HCT116 (cell line): Measurements from ENCODE around the gene TLX2. TPM values are rescaled to one million over a fixed set of nuclear protein-coding genes. Genes with fewer than 3 reads are reported as not detected.

ENCODE experiments used
- ATAC-seq: fragments of 200-7000 bp; cut with Tn5 transposase; 2 replicates; pipeline ENCODE4 v1.9.1; 2020; ENCODE audit warnings: mild to moderate bottlenecking, moderate library complexity
- BruUV-seq: library from RNA; stranded (reverse); fragments of 400-500 nt; replicated peaks from 2 replicates; lab custom pipeline; 2021; lab: Mats Ljungman, UMichigan
- CTCF ChIA-PET: fragments of 300-600 bp; sonication (Branson Sonifier 250); formaldehyde crosslinking; loops from one replicate; lab custom pipeline; 2021; ENCODE audit warnings: antibody characterized with exemption; lab: Charles Lee
- POLR2A ChIA-PET: fragments of 300-600, 350-600 bp; sonication (Branson Sonifier 250); formaldehyde crosslinking; loops from one replicate; lab custom pipeline; 2021; ENCODE audit warnings: antibody characterized with exemption; lab: Charles Lee
- RAD21 ChIA-PET, 2 experiments: fragments of 300-600 bp; sonication (Branson Sonifier 250); formaldehyde crosslinking; loops; one replicate each; lab custom pipeline; 2023; ENCODE audit warnings: low total read pairs in 2 of 2; ENCODE audit not compliant: uncharacterized antibody in 2 of 2, unreplicated experiment in 2 of 2, low non-redundant PET in 1 of 2; lab: Charles Lee
- DNase-seq: peaks from one replicate; pipeline ENCODE4 v3.0.0-alpha.2; 2010; ENCODE audit warnings: low read depth, low spot score
- H2AFZ ChIP-seq: fragments of 200-600 bp; shearing (Covaris generic), sonication (generic); 2 replicates; pipeline ENCODE4 v1.6.1; 2017; ENCODE audit warnings: low read depth, mixed run types, mixed read lengths, antibody characterized with exemption, low read length; ENCODE audit not compliant: poor library complexity, severe bottlenecking
- H3K27ac ChIP-seq: 2 replicates; pipeline ENCODE4 v1.5.1; 2012; ENCODE audit warnings: low read depth, low read length
- H3K27me3 ChIP-seq: fragments of 200-600 bp; sonication (generic); 2 replicates; pipeline ENCODE4 v1.6.1; 2016; ENCODE audit warnings: mixed run types, low read length, mixed read lengths; ENCODE audit not compliant: insufficient read depth
- H3K36me3 ChIP-seq, 2 experiments: fragments of 200-500 bp in 1 of 2; fragments of 200-600 bp in 1 of 2; sonication (Bioruptor generic) in 1 of 2; sonication (generic) in 1 of 2; 2 replicates each; pipeline versions ENCODE4 v1.5.1 to v1.6.1; 2014 to 2016; ENCODE audit warnings: low read length in 2 of 2, inconsistent platforms in 1 of 2, mixed read lengths in 1 of 2, mixed run types in 1 of 2; ENCODE audit not compliant: insufficient read depth in 2 of 2, control insufficient read depth in 1 of 2
- H3K4me1 ChIP-seq, 2 experiments: fragments of 200-600 bp in 1 of 2; sonication (generic) in 1 of 2; 2 replicates each; pipeline versions ENCODE4 v1.5.1 to v1.6.1; 2012 to 2017; ENCODE audit warnings: low read length in 2 of 2, inconsistent platforms in 1 of 2, mild to moderate bottlenecking in 1 of 2, mixed read lengths in 1 of 2, mixed run types in 1 of 2, moderate library complexity in 1 of 2; ENCODE audit not compliant: insufficient read depth in 2 of 2, control insufficient read depth in 1 of 2
- H3K4me2 ChIP-seq: fragments of 200-600 bp; sonication (generic); 2 replicates; pipeline ENCODE4 v1.6.1; 2017; ENCODE audit warnings: mixed run types, low read length, mixed read lengths
- H3K4me3 ChIP-seq, 2 experiments: fragments of 200-600 bp in 1 of 2; sonication (generic) in 1 of 2; replicated peaks in 1 of 2; 2 replicates each; pipeline ENCODE4 v1.5.1; 2011 to 2016; ENCODE audit warnings: low read length in 2 of 2, control low read depth in 1 of 2, low read depth in 1 of 2, mild to moderate bottlenecking in 1 of 2, mixed read lengths in 1 of 2, mixed run types in 1 of 2
- H3K79me2 ChIP-seq: fragments of 200-600 bp; sonication (generic); 2 replicates; pipeline ENCODE4 v1.6.1; 2017; ENCODE audit warnings: mild to moderate bottlenecking, mixed run types, low read length, moderate library complexity, mixed read lengths; ENCODE audit not compliant: insufficient read depth
- H3K9ac ChIP-seq: fragments of 200-600 bp; sonication (generic); 2 replicates; pipeline ENCODE4 v1.6.1; 2016; ENCODE audit warnings: low read length, mixed read lengths
- H3K9me2 ChIP-seq: fragments of 200-600 bp; sonication (generic), shearing (Covaris generic); 2 replicates; pipeline ENCODE4 v1.6.1; 2017; ENCODE audit warnings: mixed run types, mild to moderate bottlenecking, moderate library complexity; ENCODE audit not compliant: insufficient read depth
- H3K9me3 ChIP-seq, 2 experiments: fragments of 200-500 bp in 1 of 2; fragments of 200-600 bp in 1 of 2; sonication (Bioruptor generic) in 1 of 2; sonication (generic) in 1 of 2; 2 replicates each; pipeline ENCODE4 v1.6.1; 2014 to 2017; ENCODE audit warnings: low read length in 2 of 2, mixed read lengths in 2 of 2, inconsistent platforms in 1 of 2, low read depth in 1 of 2, mild to moderate bottlenecking in 1 of 2, mixed run types in 1 of 2, moderate library complexity in 1 of 2; ENCODE audit not compliant: control insufficient read depth in 1 of 2, insufficient read depth in 1 of 2
- H4K20me1 ChIP-seq: fragments of 200-600 bp; sonication (generic), shearing (Covaris generic); 2 replicates; pipeline ENCODE4 v1.6.1; 2017; ENCODE audit warnings: mixed run types, mild to moderate bottlenecking, moderate library complexity; ENCODE audit not compliant: insufficient read depth
- CEBPB ChIP-seq: IDR thresholded peaks from 2 replicates; pipeline ENCODE4 v1.6.1; 2012; ENCODE audit warnings: low read depth
- CTCF ChIP-seq, 3 experiments: fragments of 200-600 bp in 1 of 3; sonication (generic) in 1 of 3; IDR thresholded peaks in 2 of 3; conservative IDR thresholded peaks in 1 of 3; 2 replicates each; pipeline ENCODE4 v1.5.1; 2012 to 2017; ENCODE audit warnings: low read depth in 2 of 3, low read length in 2 of 3, antibody characterized with exemption in 1 of 3, borderline replicate concordance in 1 of 3, control low read depth in 1 of 3, mild to moderate bottlenecking in 1 of 3, mixed read lengths in 1 of 3, mixed run types in 1 of 3, moderate library complexity in 1 of 3; ENCODE audit not compliant: insufficient read depth in 1 of 3
- EZH2 ChIP-seq: fragments of 200-600 bp; sonication (generic); IDR thresholded peaks from 2 replicates; pipeline ENCODE4 v1.6.1; 2017; ENCODE audit warnings: antibody characterized with exemption, mixed run types
- FOSL1 ChIP-seq: IDR thresholded peaks from 2 replicates; pipeline ENCODE4 v1.6.1; 2012; ENCODE audit warnings: low read depth
- POLR2A ChIP-seq: IDR thresholded peaks from 2 replicates; pipeline ENCODE4 v1.7.0; 2011; ENCODE audit warnings: borderline replicate concordance; ENCODE audit not compliant: insufficient read depth, insufficient read length; ENCODE audit errors: extremely low read depth
- POLR2AphosphoS5 ChIP-seq: IDR thresholded peaks from 2 replicates; pipeline ENCODE4 v1.6.1; 2011; ENCODE audit warnings: mild to moderate bottlenecking, low read depth, low read length, moderate library complexity
- RAD21 ChIP-seq: IDR thresholded peaks from 2 replicates; pipeline ENCODE4 v1.6.1; 2012; ENCODE audit warnings: low read depth, mild to moderate bottlenecking
- SIN3A ChIP-seq: IDR thresholded peaks from 2 replicates; pipeline ENCODE4 v1.6.1; 2012; ENCODE audit warnings: low read depth
- SP1 ChIP-seq: IDR thresholded peaks from 2 replicates; pipeline ENCODE4 v1.6.1; 2012; ENCODE audit warnings: low read depth
- SRF ChIP-seq: IDR thresholded peaks from 2 replicates; pipeline ENCODE4 v1.6.1; 2012; ENCODE audit warnings: low read depth
- TCF7L2 ChIP-seq: IDR thresholded peaks from 2 replicates; pipeline ENCODE4 v1.7.0; 2011; ENCODE audit warnings: borderline replicate concordance, inconsistent platforms; ENCODE audit not compliant: insufficient read depth, insufficient read length; ENCODE audit errors: extremely low read depth
- YY1 ChIP-seq: IDR thresholded peaks from 2 replicates; pipeline ENCODE4 v1.6.1; 2011; ENCODE audit warnings: low read length, low read depth, moderate library complexity, mild to moderate bottlenecking; ENCODE audit not compliant: insufficient replicate concordance; ENCODE audit errors: extremely low read depth
- ZFX ChIP-seq: fragments of 450-650 bp; IDR thresholded peaks from 2 replicates; pipeline ENCODE4 v1.6.1; 2017
- ZNF274 ChIP-seq: fragments of 200-500 bp; sonication (Bioruptor generic); IDR thresholded peaks from 2 replicates; pipeline ENCODE4 v1.6.1; 2014; ENCODE audit warnings: mild to moderate bottlenecking, low read depth, low read length, inconsistent platforms
- intact Hi-C: fragments of 100-400 bp; cut with micrococcal nuclease; formaldehyde crosslinking; loops from 2 replicates; pipeline ENCODE4 v1.10.0; 2022
- total RNA-seq: library from RNA; stranded (reverse); gene quantifications from one replicate; pipeline ENCODE4 v1.2.1, GENCODE V29; 2021; ENCODE audit not compliant: unreplicated experiment
- TF ChIP-seq, protein P1 (sequence below): IDR thresholded peaks from 2 replicates; pipeline ENCODE4 v1.6.1; 2011; ENCODE audit warnings: mild to moderate bottlenecking, low read length, moderate library complexity; ENCODE audit not compliant: insufficient replicate concordance; ENCODE audit errors: extremely low read depth
- TF ChIP-seq, protein P2 (sequence below): IDR thresholded peaks from 2 replicates; pipeline ENCODE4 v1.6.1; 2012

TLX2 gene
- total RNA-seq, 1 experiment from 2014 or later, result not detected

- no peaks in the 10 kb centered on the region for H4K20me1 ChIP-seq
- H3K36me3 ChIP-seq, result peaks cover 4 to 6% of the 10 kb centered on the region in 2 experiments; a peak in 3 of 4 replicates
- ChIA-PET POLR2A (no interaction called here), RAD21 (no interaction called here), CTCF (no interaction called here)
- no peak overlapping the region for H2AFZ ChIP-seq
- H3K4me3 ChIP-seq, result no peak overlapping the region
- peaks cover 12 to 25% of the 10 kb centered on the region in 2 experiments for H3K4me1 ChIP-seq
- DNase-seq, result no peak
- no peaks in the 10 kb centered on the region for H3K9me2 ChIP-seq
- intact Hi-C loops, result no loop called here
- no peaks in the 10 kb centered on the region for H3K9me3 ChIP-seq
- H3K27ac ChIP-seq, result no peak overlapping the region
- peaks cover 18% of the 10 kb centered on the region for H3K79me2 ChIP-seq
- ATAC-seq, result no peak
- H3K4me2 ChIP-seq, result no peak overlapping the region
- no peak overlapping the region for H3K9ac ChIP-seq
- BruUV-seq, result no TSS peak
- TF ChIP-seq, protein P1, sequence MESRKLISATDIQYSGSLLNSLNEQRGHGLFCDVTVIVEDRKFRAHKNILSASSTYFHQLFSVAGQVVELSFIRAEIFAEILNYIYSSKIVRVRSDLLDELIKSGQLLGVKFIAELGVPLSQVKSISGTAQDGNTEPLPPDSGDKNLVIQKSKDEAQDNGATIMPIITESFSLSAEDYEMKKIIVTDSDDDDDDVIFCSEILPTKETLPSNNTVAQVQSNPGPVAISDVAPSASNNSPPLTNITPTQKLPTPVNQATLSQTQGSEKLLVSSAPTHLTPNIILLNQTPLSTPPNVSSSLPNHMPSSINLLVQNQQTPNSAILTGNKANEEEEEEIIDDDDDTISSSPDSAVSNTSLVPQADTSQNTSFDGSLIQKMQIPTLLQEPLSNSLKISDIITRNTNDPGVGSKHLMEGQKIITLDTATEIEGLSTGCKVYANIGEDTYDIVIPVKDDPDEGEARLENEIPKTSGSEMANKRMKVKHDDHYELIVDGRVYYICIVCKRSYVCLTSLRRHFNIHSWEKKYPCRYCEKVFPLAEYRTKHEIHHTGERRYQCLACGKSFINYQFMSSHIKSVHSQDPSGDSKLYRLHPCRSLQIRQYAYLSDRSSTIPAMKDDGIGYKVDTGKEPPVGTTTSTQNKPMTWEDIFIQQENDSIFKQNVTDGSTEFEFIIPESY, result no peak
- TF ChIP-seq FOSL1 (no peak), CEBPB (no peak), ZNF274 (no peak), POLR2AphosphoS5 (no peak), ZFX (no peak), SP1 (no peak), CTCF (IDR thresholded peaks at IDR 0.05 in 2 of 3, conservative IDR thresholded peaks at IDR 0.05 in 1 of 3; ENCODE audit: borderline replicate concordance in 1 of 3, insufficient read depth in 1 of 3, low read depth in 2 of 3, low read length in 2 of 3) (no peak), RAD21 (no peak), YY1 (no peak), POLR2A (no peak), EZH2 (no peak), SRF (no peak), TCF7L2 (no peak), SIN3A (no peak)
- TF ChIP-seq, protein P2, sequence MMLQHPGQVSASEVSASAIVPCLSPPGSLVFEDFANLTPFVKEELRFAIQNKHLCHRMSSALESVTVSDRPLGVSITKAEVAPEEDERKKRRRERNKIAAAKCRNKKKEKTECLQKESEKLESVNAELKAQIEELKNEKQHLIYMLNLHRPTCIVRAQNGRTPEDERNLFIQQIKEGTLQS, result no peak
- H3K27me3 ChIP-seq, result no peaks in the 10 kb centered on the region
Observed at GRCh38 chr2:74486141-74486540, 28.1 kb upstream of the TLX2 start.
